GM12865 (cell line): ENCODE measurements around the gene TAB2.

Source experiments
- DNase-seq: peaks from one replicate; pipeline ENCODE4 v3.0.0; 2010; ENCODE audit warnings: low read depth
- H3K4me3 ChIP-seq: 2 replicates; pipeline ENCODE4 v1.5.1; 2011; ENCODE audit warnings: mild to moderate bottlenecking, low read depth, low read length, control low read depth
- TF ChIP-seq, protein P1 (sequence below): IDR thresholded peaks from 2 replicates; pipeline ENCODE4 v1.5.1; 2011; ENCODE audit warnings: low read length, control low read depth, low read depth, inconsistent platforms; ENCODE audit not compliant: insufficient read depth; ENCODE audit errors: missing control alignments

Gene TAB2

DNA sequence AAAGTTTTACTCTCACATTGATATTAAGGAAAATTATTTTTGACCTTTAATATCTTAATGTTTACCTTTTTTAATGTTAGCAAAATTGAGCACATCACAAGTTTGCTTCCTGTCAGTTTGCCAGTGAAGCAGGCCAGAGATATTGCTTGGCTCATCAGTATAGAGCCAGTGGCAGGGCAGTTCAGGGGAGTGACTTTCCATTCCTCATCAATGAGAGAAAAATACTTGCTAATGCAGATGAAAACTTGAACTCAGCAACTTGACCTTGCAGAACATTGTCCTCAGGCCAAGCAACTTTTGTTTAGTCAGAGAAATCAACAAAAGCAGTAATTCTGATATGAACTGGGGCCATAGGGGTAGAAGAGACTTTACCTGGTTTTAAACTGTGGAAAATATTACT, 6.9 kb downstream of the TAB2 start:
- H3K4me3 ChIP-seq: no peak overlapping the region
- TF ChIP-seq, protein P1, sequence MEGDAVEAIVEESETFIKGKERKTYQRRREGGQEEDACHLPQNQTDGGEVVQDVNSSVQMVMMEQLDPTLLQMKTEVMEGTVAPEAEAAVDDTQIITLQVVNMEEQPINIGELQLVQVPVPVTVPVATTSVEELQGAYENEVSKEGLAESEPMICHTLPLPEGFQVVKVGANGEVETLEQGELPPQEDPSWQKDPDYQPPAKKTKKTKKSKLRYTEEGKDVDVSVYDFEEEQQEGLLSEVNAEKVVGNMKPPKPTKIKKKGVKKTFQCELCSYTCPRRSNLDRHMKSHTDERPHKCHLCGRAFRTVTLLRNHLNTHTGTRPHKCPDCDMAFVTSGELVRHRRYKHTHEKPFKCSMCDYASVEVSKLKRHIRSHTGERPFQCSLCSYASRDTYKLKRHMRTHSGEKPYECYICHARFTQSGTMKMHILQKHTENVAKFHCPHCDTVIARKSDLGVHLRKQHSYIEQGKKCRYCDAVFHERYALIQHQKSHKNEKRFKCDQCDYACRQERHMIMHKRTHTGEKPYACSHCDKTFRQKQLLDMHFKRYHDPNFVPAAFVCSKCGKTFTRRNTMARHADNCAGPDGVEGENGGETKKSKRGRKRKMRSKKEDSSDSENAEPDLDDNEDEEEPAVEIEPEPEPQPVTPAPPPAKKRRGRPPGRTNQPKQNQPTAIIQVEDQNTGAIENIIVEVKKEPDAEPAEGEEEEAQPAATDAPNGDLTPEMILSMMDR: no peak
- DNase-seq: no peak

DNA sequence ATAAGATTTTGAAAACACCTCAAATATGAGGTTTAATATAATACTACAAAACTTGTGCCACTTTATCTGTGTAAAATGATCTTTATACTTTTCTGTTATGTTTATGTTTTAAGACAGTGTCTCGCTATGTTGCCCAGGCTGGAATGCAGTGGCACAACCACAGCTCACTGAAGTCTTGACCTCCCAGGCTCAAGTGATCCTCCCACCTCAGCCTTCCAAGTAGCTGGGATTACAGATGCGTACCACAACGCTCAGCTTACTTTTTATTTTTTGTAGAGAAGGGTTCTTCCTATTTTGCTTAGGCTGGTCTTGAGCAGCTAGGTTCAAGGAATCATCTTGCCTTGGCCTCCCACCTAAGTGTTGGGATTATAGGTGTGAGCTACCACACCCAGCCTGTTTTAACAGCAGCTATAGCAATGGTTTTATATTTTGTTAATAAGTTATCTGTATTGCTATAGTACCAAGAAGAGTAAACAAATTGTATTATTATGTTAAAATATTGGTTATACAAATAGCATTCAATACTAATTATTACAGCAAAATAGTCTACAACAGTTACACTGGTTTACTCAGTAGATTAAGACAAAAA, 8.2 kb downstream of the TAB2 start:
- TF ChIP-seq, protein P1: no peak
- H3K4me3 ChIP-seq: no peak overlapping the region
- no peak for DNase-seq

DNA sequence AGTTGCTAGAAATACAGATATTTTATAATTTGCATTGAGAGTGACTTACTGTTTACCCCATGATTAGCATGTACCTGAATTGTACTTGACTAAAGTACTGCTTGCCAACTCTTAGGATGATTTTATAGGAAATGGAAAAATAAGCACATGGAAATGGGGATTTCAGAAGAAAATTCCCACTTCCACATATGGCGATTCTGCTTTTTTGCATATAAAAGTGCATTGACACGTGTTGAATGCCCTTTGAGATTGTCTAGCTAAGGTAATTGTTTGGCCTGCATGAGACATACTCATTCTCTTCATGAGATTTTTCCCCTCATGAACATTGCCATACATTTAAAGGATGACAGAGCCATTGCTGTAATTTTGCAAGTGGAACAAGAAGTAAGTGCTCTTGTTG, 10.1 kb downstream of the TAB2 start:
- H3K4me3 ChIP-seq: no peak overlapping the region
- DNase-seq: no peak
- TF ChIP-seq, protein P1: no peak

DNA sequence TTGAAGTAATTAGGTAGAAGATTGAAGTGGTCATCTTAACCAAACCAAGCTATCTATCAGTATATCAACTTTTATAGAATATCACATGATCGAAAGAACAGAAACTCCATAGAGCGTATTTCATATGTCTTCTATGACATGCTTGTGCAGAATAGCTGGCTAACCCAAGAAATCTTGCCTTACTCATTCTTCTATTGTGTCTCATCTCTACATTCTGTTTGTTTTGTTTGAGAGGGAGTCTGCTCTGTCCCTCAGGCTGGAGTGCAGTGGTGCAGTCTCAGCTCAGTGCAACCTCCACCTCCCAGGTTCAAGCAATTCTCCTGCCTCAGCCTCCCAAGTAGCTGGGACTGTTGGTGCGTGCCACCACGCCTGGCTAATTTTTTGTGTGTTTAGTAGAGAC, 10.6 kb downstream of the TAB2 start:
- no peak overlapping the region for H3K4me3 ChIP-seq
- DNase-seq: no peak
- TF ChIP-seq, protein P1: no peak

DNA sequence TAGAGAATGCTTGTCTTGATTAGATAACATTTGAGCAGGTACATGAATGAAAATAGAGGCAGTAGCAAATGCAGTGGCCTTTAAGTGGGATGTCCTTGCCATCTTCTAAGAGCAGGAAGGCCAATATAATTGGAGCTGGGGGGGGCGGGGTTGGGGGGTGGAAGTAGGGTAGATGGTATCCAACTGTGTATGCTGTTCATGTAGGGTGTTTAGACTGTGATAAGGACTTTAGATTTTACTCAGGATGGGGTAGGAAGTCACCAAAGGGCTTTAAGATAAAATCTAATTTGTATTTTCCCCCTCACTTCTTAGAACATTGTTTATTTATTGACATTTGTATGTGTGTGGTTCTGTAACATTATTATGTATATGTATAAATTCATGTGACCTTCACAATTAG, 12.0 kb downstream of the TAB2 start:
- TF ChIP-seq, protein P1: no peak
- no peak for DNase-seq
- H3K4me3 ChIP-seq: no peak overlapping the region

DNA sequence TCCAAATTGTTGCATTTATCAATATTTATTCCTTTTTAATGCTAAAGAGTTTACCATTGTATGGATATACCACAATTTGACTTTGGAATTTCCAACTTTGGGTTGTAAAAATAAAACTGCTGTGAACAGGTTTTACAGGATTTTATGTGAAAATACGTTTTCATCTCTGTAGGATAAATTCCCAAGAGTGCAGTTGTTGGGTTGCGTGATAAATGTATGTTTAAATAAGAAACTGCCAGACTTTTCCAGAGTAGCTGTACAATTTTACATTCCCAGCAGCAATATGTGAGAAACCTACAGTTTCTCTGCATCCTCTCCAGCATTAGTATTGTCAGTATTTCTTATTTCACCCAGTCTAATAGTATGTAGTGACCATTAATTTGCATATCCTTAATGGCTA, 12.6 kb downstream of the TAB2 start:
- TF ChIP-seq, protein P1: no peak
- no peak overlapping the region for H3K4me3 ChIP-seq
- DNase-seq: no peak
